PC-3 (cell line): ENCODE data around the gene RELL1.

Experiments used
- CTCF ChIP-seq: fragments of 300-600 bp; sonication (generic); conservative IDR thresholded peaks from 2 replicates; pipeline ENCODE4 v1.5.1; 2017; ENCODE audit warnings: antibody characterized with exemption, low read depth, mild to moderate bottlenecking, low read length
- EZH2 ChIP-seq: fragments of 300-600 bp; sonication (generic); IDR thresholded peaks from one replicate; pipeline ENCODE4 v1.6.1; 2017; ENCODE audit warnings: antibody characterized with exemption, mild to moderate bottlenecking, low read length; ENCODE audit not compliant: unreplicated experiment

GRCh38 chr4:37604461-37604860, 81.7 kb downstream of the RELL1 start:
- TF ChIP-seq EZH2 (no peak), CTCF (no peak)
